IPS-18c (cell line): ENCODE results near the gene ZC3H10.
"Not testable (repeated sequence)": the region's sequence is repeated elsewhere in the genome, so short reads cannot be mapped to it uniquely, and the experiment has no call there.

Source experiments
- H3K4me3 ChIP-seq: 2 replicates; pipeline ENCODE4 v1.7.0; 2013; ENCODE audit warnings: low read depth, mild to moderate bottlenecking, low read length, moderate library complexity; ENCODE audit not compliant: insufficient read depth
- H3K9me3 ChIP-seq: one replicate; pipeline ENCODE4 v1.6.1; 2013; ENCODE audit warnings: mild to moderate bottlenecking, low read length, moderate library complexity; ENCODE audit not compliant: control insufficient read depth, insufficient read depth

Gene ZC3H10

GRCh38 chr12:56097738-56098137 is 20.3 kb upstream of the ZC3H10 start:
- no peaks in the 10 kb centered on the region for H3K9me3 ChIP-seq
- H3K4me3 ChIP-seq, result no peak overlapping the region

- H3K4me3 ChIP-seq, result no peak overlapping the region
Observed at GRCh38 chr12:56098592-56098991, 19.5 kb upstream of the ZC3H10 start.

GRCh38 chr12:56099787-56100186 is 18.3 kb upstream of the ZC3H10 start:
- Histone ChIP-seq H3K9me3 (no peaks in the 10 kb centered on the region), H3K4me3 (no peak overlapping the region)

More at GRCh38 chr12:56098592-56098991, 19.5 kb upstream of the ZC3H10 start:
- no peaks in the 10 kb centered on the region for H3K9me3 ChIP-seq

- Histone ChIP-seq H3K4me3 (no peak overlapping the region), H3K9me3 (no peaks in the 10 kb centered on the region)
Observed at GRCh38 chr12:56101045-56101444, 17.0 kb upstream of the ZC3H10 start.

GRCh38 chr12:56102683-56103065 is 15.4 kb upstream of the ZC3H10 start:
- no peak overlapping the region for H3K4me3 ChIP-seq

GRCh38 chr12:56103066-56103711 is 14.9 kb upstream of the ZC3H10 start:
- H3K9me3 ChIP-seq, result no peaks in the 10 kb centered on the region
- peak overlapping the region; percentile 74; the same call in 1 of the 2 replicates for H3K4me3 ChIP-seq

More at GRCh38 chr12:56102683-56103065, 15.4 kb upstream of the ZC3H10 start:
- H3K9me3 ChIP-seq, result no peaks in the 10 kb centered on the region

- H3K9me3 ChIP-seq, result no peaks in the 10 kb centered on the region
- H3K4me3 ChIP-seq, result peak overlapping the region; percentile 74
Observed at GRCh38 chr12:56103823-56104108, 14.3 kb upstream of the ZC3H10 start.

- H3K9me3 ChIP-seq, result no peaks in the 10 kb centered on the region
- peak within 1 kb of the TSS; percentile 97 for H3K4me3 ChIP-seq
Observed at GRCh38 chr12:56104109-56104814, 13.8 kb upstream of the ZC3H10 start, which contains the start of gene PA2G4. Gene PA2G4 (plus strand): TSS chr12:56104559. CDS start chr12:56104738, 179 bp downstream.

GRCh38 chr12:56104815-56105608 is 13.1 kb upstream of the ZC3H10 start:
- Histone ChIP-seq H3K9me3 (no peaks in the 10 kb centered on the region), H3K4me3 (peak overlapping the region; percentile 97)

- H3K4me3 ChIP-seq, result peak overlapping the region; percentile 97
- H3K9me3 ChIP-seq, result peaks cover 2% of the 10 kb centered on the region
Observed at GRCh38 chr12:56105609-56105902, 12.5 kb upstream of the ZC3H10 start.

- no peak overlapping the region for H3K4me3 ChIP-seq
- peaks cover 2% of the 10 kb centered on the region for H3K9me3 ChIP-seq
Observed at GRCh38 chr12:56107242-56107641, 10.8 kb upstream of the ZC3H10 start.

GRCh38 chr12:56110571-56110970 is 7.5 kb upstream of the ZC3H10 start:
- Histone ChIP-seq H3K4me3 (no peak overlapping the region), H3K9me3 (peaks cover 2% of the 10 kb centered on the region)

- Histone ChIP-seq H3K9me3 (peaks cover 2% of the 10 kb centered on the region), H3K4me3 (no peak overlapping the region)
Observed at GRCh38 chr12:56114084-56114483, 4.0 kb upstream of the ZC3H10 start.

- Histone ChIP-seq H3K9me3 (peaks cover 2% of the 10 kb centered on the region), H3K4me3 (peak overlapping the region; percentile 97; the same call in 1 of the 2 replicates)
Observed at GRCh38 chr12:56115329-56115728, 2.7 kb upstream of the ZC3H10 start.

- Histone ChIP-seq H3K4me3 (peak within 1 kb of the TSS; percentile 97), H3K9me3 (no peaks in the 10 kb centered on the region)
Observed at GRCh38 chr12:56116267-56117081, 1.6 kb upstream of the ZC3H10 start, which contains the start of gene RPL41. Gene RPL41 (plus strand): TSS chr12:56116633.

- not testable (repeated sequence) for H3K9me3 ChIP-seq
- H3K4me3 ChIP-seq, result peak overlapping the region; percentile 97
Observed at GRCh38 chr12:56117082-56117706, 872 bp upstream of the ZC3H10 start.
